IMR-90 (cell line): ENCODE measurements around the gene DRC3. TPM values are rescaled to one million over a fixed set of nuclear protein-coding genes. Genes with fewer than 3 reads are reported as not detected.

Experiments used
- ATAC-seq: fragments of 200-7000 bp; cut with Tn5 transposase; 2 replicates; pipeline ENCODE4 v1.9.1; 2020; ENCODE audit warnings: low read depth, mild to moderate bottlenecking, moderate library complexity
- BruUV-seq: library from RNA; stranded (reverse); fragments of 400-500 nt; replicated peaks from 2 replicates; lab custom pipeline; 2021; lab: Mats Ljungman, UMichigan
- CTCF ChIA-PET: fragments of 300-600 bp; formaldehyde crosslinking; extraction: SDS; loops from one replicate; lab custom pipeline; 2021; ENCODE audit warnings: antibody characterized with exemption; lab: Yijun Ruan, JAX
- POLR2A ChIA-PET: fragments of 300-600 bp; sonication (Branson Sonifier 250); formaldehyde crosslinking; loops from one replicate; lab custom pipeline; 2022; ENCODE audit warnings: antibody characterized with exemption; ENCODE audit not compliant: unreplicated experiment; lab: Charles Lee
- DNase-seq: peaks from one replicate; pipeline ENCODE4 v3.0.0; 2013
- H2AFZ ChIP-seq: replicated peaks from 2 replicates; pipeline ENCODE3; 2013; ENCODE audit warnings: low read length, mild to moderate bottlenecking; ENCODE audit not compliant: poor library complexity
- H2AK5ac ChIP-seq: 2 replicates; pipeline ENCODE4 v1.6.1; 2013; ENCODE audit warnings: low read depth, low read length, inconsistent platforms
- H2AK9ac ChIP-seq: replicated peaks from 2 replicates; pipeline ENCODE3; 2013; ENCODE audit warnings: mild to moderate bottlenecking, low read depth, low read length, moderate library complexity; ENCODE audit not compliant: poor library complexity
- H2BK120ac ChIP-seq: 2 replicates; pipeline ENCODE4 v1.6.1; 2013; ENCODE audit warnings: low read depth, low read length, inconsistent platforms
- H2BK15ac ChIP-seq: 3 replicates; pipeline ENCODE4 v1.6.1; 2013; ENCODE audit warnings: low read depth, low read length, inconsistent platforms
- H2BK20ac ChIP-seq: 2 replicates; pipeline ENCODE4 v1.6.1; 2013; ENCODE audit warnings: low read depth, mild to moderate bottlenecking, inconsistent platforms, low read length, moderate library complexity
- H2BK5ac ChIP-seq: 2 replicates; pipeline ENCODE4 v1.6.1; 2013; ENCODE audit warnings: mild to moderate bottlenecking, low read depth, low read length, inconsistent platforms; ENCODE audit not compliant: poor library complexity, severe bottlenecking
- H3K14ac ChIP-seq: replicated peaks from 2 replicates; pipeline ENCODE4 v1.6.1; 2013; ENCODE audit warnings: low read depth, low read length, inconsistent platforms
- H3K18ac ChIP-seq: 2 replicates; pipeline ENCODE4 v1.6.1; 2013; ENCODE audit warnings: low read depth, low read length, control low read depth
- H3K23ac ChIP-seq: 2 replicates; pipeline ENCODE4 v1.6.1; 2013; ENCODE audit warnings: low read depth, low read length, inconsistent platforms
- H3K27ac ChIP-seq: 2 replicates; pipeline ENCODE4 v1.5.1; 2013; ENCODE audit warnings: mild to moderate bottlenecking, control low read depth, low read length; ENCODE audit not compliant: insufficient read depth
- H3K27me3 ChIP-seq: 2 replicates; pipeline ENCODE4 v1.6.1; 2013; ENCODE audit warnings: low read length; ENCODE audit not compliant: control insufficient read depth, insufficient read depth
- H3K36me3 ChIP-seq: 2 replicates; pipeline ENCODE4 v1.6.1; 2013; ENCODE audit warnings: low read length, mixed read lengths; ENCODE audit not compliant: control insufficient read depth, insufficient read depth
- H3K4ac ChIP-seq: 2 replicates; pipeline ENCODE4 v1.6.1; 2013; ENCODE audit warnings: low read depth, low read length, inconsistent platforms
- H3K4me1 ChIP-seq: 2 replicates; pipeline ENCODE4 v1.6.1; 2013; ENCODE audit warnings: low read length, mixed read lengths; ENCODE audit not compliant: control insufficient read depth, insufficient read depth
- H3K4me2 ChIP-seq: 2 replicates; pipeline ENCODE4 v1.6.1; 2013; ENCODE audit warnings: low read depth, mild to moderate bottlenecking, control low read depth, low read length, moderate library complexity
- H3K4me3 ChIP-seq: 2 replicates; pipeline ENCODE4 v1.5.1; 2013; ENCODE audit warnings: low read depth, mild to moderate bottlenecking, control low read depth, low read length, moderate library complexity; ENCODE audit not compliant: insufficient read depth
- H3K56ac ChIP-seq: 2 replicates; pipeline ENCODE4 v1.6.1; 2013; ENCODE audit warnings: low read length, inconsistent platforms; ENCODE audit not compliant: insufficient read depth; ENCODE audit errors: extremely low read depth
- H3K79me1 ChIP-seq, 2 experiments: 2 replicates each; pipeline ENCODE4 v1.6.1; 2013; ENCODE audit warnings: low read length in 2 of 2, inconsistent platforms in 1 of 2, low read depth in 1 of 2
- H3K9ac ChIP-seq: 2 replicates; pipeline ENCODE4 v1.6.1; 2013; ENCODE audit warnings: low read depth, low read length, control low read depth
- H3K9me1 ChIP-seq: 2 replicates; pipeline ENCODE4 v1.6.1; 2013; ENCODE audit warnings: low read length, inconsistent platforms; ENCODE audit not compliant: insufficient read depth
- H3K9me3 ChIP-seq: 2 replicates; pipeline ENCODE4 v1.6.1; 2013; ENCODE audit warnings: low read length; ENCODE audit not compliant: control insufficient read depth, insufficient read depth
- H4K20me1 ChIP-seq: 2 replicates; pipeline ENCODE4 v1.6.1; 2013; ENCODE audit warnings: low read length, inconsistent platforms; ENCODE audit not compliant: insufficient read depth
- H4K5ac ChIP-seq: 2 replicates; pipeline ENCODE4 v1.6.1; 2013; ENCODE audit warnings: mild to moderate bottlenecking, low read depth, low read length, control low read depth
- H4K8ac ChIP-seq, 2 experiments: 2 replicates each; pipeline ENCODE4 v1.6.1; 2013; ENCODE audit warnings: low read depth in 2 of 2, low read length in 2 of 2, control low read depth in 1 of 2, inconsistent platforms in 1 of 2
- H4K91ac ChIP-seq: 2 replicates; pipeline ENCODE4 v1.6.1; 2013; ENCODE audit warnings: low read depth, low read length, inconsistent platforms; ENCODE audit not compliant: insufficient read depth
- BHLHE40 ChIP-seq: fragments of 150-350 bp; IDR thresholded peaks from 2 replicates; pipeline ENCODE4 v1.6.1; 2016; ENCODE audit warnings: mild to moderate bottlenecking, low read depth, low read length
- CTCF ChIP-seq: conservative IDR thresholded peaks from 2 replicates; pipeline ENCODE4 v1.5.1; 2012; ENCODE audit warnings: mild to moderate bottlenecking, low read depth, low read length, improper control_type of control experiment
- MAZ ChIP-seq: IDR thresholded peaks from 2 replicates; pipeline ENCODE4 v1.6.1; 2012; ENCODE audit warnings: low read depth, mild to moderate bottlenecking, low read length, improper control_type of control experiment, moderate library complexity, borderline replicate concordance
- MXI1 ChIP-seq: IDR thresholded peaks from 2 replicates; pipeline ENCODE4 v1.6.1; 2012; ENCODE audit warnings: low read depth, mild to moderate bottlenecking, low read length, moderate library complexity, borderline replicate concordance
- POLR2A ChIP-seq: IDR thresholded peaks from 2 replicates; pipeline ENCODE4 v1.6.1; 2012; ENCODE audit warnings: mild to moderate bottlenecking, low read depth, low read length
- SMC3 ChIP-seq: fragments of 150-350 bp; IDR thresholded peaks from 2 replicates; pipeline ENCODE4 v1.6.1; 2016; ENCODE audit warnings: low read depth, mild to moderate bottlenecking, antibody characterized with exemption, low read length, moderate library complexity
- WGBS, 2 experiments: methylation state at CpG; one replicate each; pipeline versions ENCODE4 v1.1.5 to v1.1.7; 2013; ENCODE audit warnings: missing lambda C conversion rate in 2 of 2; ENCODE audit not compliant: insufficient read length in 1 of 2; ENCODE audit errors: extremely low coverage in 2 of 2; 5-methylcytosine and 5-hydroxymethylcytosine counted together
- dilution Hi-C: fragments of 300-500 bp; cut with HindIII; formaldehyde crosslinking; loops from one replicate; pipeline ENCODE4 v1.14.3; 2018; ENCODE audit warnings: low sequenced_read_pairs; ENCODE audit not compliant: unreplicated experiment
- in situ Hi-C: fragments of 300-500 bp; cut with MboI; formaldehyde crosslinking; loops from 3 replicates; pipeline ENCODE4 v1.14.3; 2019; ENCODE audit warnings: low sequenced_read_pairs, inconsistent platforms, mixed read lengths
- intact Hi-C: fragments of 100-400 bp; cut with micrococcal nuclease; formaldehyde crosslinking; loops from 2 replicates; pipeline ENCODE4 v1.10.0; 2022
- polyA plus RNA-seq, 3 experiments: library from polyadenylated mRNA; depleted of rRNA; stranded (reverse); fragments of >200 nt; gene quantifications; 2 replicates each; pipeline ENCODE4 v1.2.3, GENCODE V29; 2012; ENCODE audit warnings: low replicate concordance in 1 of 3
- total RNA-seq: library from RNA; depleted of rRNA; stranded (reverse); fragments of >200 nt; gene quantifications from 2 replicates; pipeline ENCODE4 v1.2.3, GENCODE V29; 2012

The DRC3 gene
- total and polyA plus RNA-seq, 2 of the 4 experiments (the other 2 are of a cell fraction), result 0.55 to 0.72 TPM

- BruUV-seq, result no TSS peak
- in situ Hi-C loops, result no loop called here
- TF ChIP-seq MXI1 (no peak), POLR2A (no peak), BHLHE40 (no peak), MAZ (no peak), SMC3 (no peak), CTCF (no peak)
- Histone ChIP-seq H3K27me3 (no peaks in the 10 kb centered on the region), H2BK5ac (peak overlapping the region; percentile 97), H2AK5ac (peak overlapping the region; percentile 81), H4K8ac (peak overlapping the region; percentile 62 to 68), H3K14ac (peak overlapping the region; percentile 41), H4K91ac (peak overlapping the region; percentile 80), H3K4me1 (peaks cover 15% of the 10 kb centered on the region), H3K27ac (peak overlapping the region; percentile 66), H3K23ac (peak overlapping the region; percentile 62; the same call in 1 of the 2 replicates), H3K56ac (peak overlapping the region; percentile 77), H2BK20ac (peak overlapping the region; percentile 74), H3K79me1 (peaks cover 22 to 61% of the 10 kb centered on the region in 2 experiments), H3K9me3 (no peaks in the 10 kb centered on the region), H3K4me2 (peak overlapping the region; percentile 98), H2BK120ac (peak overlapping the region; percentile 85), H3K9ac (peak overlapping the region; percentile 82; the same call in 1 of the 2 replicates), H3K9me1 (peaks cover 16% of the 10 kb centered on the region), H3K4me3 (no peak overlapping the region; the same call in 1 of the 2 replicates), H2BK15ac (peak overlapping the region; percentile 75), H4K5ac (peak overlapping the region; percentile 65; the same call in 1 of the 2 replicates), H4K20me1 (peaks cover 7% of the 10 kb centered on the region; the same call in 1 of the 2 replicates), H3K36me3 (no peaks in the 10 kb centered on the region), H2AK9ac (peak overlapping the region; percentile 1), H2AFZ (no peak overlapping the region), H3K18ac (peak overlapping the region; percentile 77; the same call in 1 of the 2 replicates), H3K4ac (peak overlapping the region; percentile 81)
- dilution Hi-C loops, result no loop called here
- DNase-seq, result no peak
- ChIA-PET POLR2A (no interaction called here), CTCF (no interaction called here)
- 90% methylated on average over 2 of the region's 5 CpGs; no CpG with 5 or more reads in 1 of the 2 experiments for whole genome bisulfite sequencing, 2 experiments
- ATAC-seq, result no peak
- intact Hi-C loops, result no loop called here
Measured at GRCh38 chr17:17958982-17959381, 13.7 kb upstream of the DRC3 start.
